T-helper 1 cell (primary cell): Measurements from ENCODE around the gene INPP4A.
A peak's percentile ranks its signal among the peaks of the same experiment; 100 is the strongest.

Experiments
- DNase-seq, 5 donors: peaks; one replicate each; pipeline ENCODE4 v3.0.0-alpha.2; 2012 to 2020

INPP4A gene

DNA sequence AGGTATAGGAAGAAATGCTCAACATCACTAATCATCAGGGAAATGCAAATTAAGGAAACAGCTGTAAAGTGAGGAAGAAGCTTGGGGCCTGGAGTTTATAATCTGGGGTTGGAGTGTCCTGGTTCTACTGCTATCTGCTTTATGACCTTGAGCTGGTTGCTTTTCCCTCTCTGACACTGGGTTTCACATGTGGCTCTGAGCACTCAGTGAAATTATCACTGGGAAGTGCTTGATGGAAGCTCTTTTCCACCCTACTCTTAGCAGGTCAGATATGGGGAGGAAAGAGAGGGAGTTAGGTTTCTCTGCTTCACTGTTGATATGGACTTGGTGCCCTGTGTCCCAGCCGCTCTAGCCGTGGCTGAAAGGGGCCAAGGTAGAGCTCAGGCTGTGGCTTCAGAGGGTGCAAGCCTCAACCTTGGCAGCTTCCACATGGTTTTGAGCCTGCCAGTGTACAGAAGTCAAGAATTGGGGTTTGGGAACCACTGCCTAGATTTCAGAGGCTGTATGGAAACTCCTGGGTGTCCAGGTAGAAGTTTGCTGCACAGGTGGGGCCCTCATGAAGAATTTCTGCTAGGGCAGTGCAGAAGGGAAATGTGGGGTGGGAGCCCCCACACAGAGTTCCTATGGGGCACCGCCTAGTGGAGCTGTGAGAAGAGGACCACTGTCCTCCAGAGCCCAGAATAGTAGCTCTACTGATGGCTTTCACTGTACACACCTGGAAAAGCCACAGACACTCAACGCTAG lies 52.3 kb downstream of the INPP4A start:
- DNase-seq: no peak

DNA sequence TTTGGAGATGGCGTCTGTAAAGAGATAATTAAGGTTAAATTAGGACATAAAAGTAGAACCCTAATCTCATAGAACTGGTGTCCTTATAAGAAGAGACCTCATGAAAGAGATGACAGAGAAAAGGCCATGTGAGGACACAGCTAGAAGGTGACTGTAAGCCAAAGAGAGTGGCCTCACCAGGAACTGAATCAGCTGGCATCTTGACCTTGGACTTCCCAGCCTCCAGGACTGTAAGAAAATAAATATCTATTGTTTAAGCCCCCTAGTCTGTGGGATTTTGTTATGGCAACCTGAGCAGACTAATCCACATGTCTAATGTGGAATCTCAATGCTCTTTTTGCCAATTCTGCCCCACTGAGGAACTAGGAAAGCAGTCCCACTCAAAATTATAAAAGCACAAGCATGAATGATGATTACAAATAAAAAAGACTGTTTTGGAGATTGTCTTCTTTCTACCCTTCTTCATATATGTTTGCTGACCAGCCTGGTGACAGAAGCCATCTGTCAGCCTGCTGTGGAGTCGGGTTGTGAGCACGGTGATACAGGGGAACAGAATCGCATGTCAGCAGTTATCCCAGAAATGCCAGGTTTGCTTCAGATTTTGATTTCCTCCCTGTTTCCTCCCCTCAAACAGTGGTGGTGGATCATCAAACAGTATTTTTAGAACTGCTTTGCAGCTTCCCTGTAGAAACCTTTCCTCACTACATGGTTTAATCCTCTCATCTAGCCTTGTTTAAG lies 54.2 kb downstream of the INPP4A start:
- DNase-seq: no peak

DNA sequence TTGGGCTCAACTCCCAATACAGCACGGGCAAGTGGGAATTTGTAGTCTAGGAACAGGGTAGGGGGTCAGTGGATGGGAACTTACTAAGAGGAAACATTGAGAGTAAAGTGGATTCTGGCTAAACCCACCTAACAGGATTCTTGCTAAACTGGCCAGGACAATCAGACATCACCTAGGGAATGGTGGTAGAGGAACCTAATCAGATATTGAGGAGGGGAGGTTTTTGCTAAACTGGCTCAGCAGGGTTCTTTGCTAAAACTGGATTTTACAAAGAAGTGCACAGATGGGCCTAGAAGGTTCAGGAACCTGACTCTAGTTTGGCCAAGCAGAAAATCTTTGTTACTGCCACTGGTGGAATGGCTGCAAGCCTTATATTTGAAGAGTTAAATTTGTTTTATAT lies 55.9 kb downstream of the INPP4A start:
- no peak for DNase-seq

DNA sequence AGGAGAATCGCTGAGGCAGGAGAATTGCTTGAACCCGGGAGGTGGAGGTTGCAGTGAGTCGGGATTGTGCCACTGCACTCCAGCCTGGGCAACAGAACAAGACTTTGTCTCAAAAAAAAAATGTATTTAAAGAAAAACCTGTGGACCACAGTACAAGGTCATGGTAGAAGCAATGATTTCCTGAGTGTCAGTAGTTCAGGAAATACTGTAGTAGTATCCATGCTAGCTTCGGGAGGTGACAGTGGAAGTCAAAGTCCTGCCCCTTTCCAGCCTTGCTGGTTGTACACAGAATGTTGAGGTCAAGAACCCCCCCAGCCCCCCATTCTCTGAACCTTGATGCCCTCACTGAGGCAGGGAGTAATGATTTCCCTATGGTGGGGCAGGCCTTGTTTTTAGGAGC lies 56.6 kb downstream of the INPP4A start:
- no peak for DNase-seq

DNA sequence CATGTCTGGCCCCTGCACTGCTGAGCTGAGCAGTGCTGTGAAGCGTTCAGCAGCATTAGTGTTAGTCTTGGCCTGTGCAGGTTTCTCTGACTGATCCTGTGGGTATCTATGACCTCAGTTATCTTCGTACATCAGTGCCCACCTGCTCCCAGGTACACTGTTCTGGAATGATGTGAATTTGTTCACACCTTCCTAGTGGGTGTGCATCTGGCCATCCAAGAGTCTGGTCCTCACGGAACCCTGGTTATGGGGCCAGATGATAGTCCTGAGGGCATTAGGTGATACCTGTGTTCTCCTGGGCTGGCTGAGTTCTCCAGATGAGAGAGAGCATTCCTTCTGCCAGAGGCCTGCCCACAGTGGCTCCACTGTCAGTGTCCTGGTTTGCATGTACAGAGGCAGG lies 57.2 kb downstream of the INPP4A start:
- no peak for DNase-seq

DNA sequence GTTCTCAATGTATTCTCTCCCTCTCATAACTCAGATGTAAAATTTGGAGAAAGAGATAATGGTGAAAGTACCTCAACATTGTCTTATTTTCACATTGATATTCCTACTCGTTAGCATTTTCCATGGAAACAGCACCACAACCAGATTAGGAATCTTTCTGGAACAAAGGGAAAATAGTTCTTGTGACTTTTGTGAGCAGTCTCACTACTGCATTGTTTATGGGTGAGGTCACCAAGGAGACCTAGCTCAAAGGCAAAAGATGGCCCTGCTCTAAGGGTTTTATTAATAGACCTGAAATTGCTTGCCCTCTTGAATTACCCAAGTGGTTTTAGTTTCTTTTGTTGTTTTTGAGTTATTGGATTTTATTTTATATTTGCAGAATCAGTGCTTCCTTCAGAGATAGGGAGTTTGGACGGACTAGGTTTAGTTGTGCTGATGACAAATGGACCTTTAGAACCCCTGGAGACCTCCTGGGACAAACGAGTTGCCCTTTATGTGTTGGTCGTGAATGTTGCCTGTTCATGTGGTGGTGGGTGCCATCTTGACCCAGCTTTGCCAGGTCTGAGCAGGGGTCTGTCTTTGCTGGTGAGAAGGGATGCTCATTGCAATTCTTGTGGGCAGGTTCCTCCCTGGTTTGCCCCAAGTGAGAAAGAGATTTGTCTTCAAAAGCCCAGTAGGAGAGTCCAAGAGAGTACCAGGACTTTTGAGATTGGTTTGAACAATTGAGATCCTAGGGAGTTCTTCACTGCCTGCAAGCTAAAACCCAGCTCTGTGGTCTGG lies 58.1 kb downstream of the INPP4A start:
- DNase-seq: no peak

DNA sequence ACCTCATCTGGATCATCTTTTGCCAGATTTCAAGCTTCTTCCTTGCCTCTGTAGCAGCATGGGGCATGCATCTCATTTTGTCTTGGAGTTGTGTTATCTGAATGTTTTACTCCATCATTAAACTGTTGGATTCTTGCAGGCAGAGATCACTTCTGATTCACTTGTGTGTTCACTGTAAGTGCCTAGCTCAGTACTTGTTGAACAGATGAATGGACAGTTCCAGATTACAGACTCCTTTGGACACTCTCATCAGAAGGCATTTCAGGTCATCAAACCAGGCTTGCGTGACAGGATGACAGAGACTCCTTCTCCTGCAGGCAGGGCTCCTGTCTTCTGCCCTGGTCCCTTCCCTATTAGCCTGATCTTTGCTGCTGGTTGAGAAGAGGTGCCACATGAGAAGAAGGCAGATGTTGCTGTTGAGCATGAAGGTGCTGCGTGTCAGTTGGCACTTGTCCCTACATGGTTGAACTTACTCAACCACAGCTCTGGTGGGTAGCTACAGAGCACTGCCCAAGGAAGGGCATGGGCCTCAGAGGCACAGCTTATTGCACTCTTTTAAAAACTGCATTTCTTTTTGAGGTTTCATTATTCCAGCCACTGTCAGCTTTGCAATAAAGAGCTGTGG lies 58.9 kb downstream of the INPP4A start:
- DNase-seq: no peak

DNA sequence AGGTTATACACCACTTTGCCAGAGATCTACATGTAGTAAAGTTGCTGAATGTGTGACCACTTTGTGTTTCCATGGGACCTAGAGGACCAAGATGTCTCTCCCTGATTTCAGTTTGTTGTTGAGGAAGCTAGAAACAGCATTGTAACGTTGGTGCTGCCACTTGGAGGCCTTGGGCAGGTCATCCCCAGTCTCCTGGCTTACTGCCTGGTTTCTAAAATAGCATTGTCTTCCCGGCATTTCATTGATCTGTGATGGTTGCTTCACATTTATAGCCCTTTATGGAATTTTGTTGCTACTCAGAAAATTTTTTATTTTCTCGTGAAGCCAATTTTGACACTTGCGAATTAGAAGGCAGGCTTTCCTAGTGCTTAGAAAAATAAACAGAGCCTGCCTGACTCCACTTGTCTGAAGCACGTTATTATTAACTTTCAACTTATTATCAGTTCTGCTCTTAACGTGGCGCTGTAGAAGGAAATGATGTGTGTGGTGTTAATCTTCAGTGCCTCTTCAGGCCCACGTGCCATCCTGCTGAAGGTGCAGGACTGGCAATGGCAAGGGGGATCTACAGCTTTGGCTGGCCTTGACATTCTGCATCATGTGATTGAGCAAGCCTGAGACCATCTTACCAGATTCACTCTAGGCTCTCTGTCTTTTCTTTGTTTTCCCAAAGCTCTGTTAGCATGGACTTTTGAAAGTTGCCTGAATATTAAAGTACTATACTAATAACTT lies 59.9 kb downstream of the INPP4A start:
- DNase-seq: no peak

DNA sequence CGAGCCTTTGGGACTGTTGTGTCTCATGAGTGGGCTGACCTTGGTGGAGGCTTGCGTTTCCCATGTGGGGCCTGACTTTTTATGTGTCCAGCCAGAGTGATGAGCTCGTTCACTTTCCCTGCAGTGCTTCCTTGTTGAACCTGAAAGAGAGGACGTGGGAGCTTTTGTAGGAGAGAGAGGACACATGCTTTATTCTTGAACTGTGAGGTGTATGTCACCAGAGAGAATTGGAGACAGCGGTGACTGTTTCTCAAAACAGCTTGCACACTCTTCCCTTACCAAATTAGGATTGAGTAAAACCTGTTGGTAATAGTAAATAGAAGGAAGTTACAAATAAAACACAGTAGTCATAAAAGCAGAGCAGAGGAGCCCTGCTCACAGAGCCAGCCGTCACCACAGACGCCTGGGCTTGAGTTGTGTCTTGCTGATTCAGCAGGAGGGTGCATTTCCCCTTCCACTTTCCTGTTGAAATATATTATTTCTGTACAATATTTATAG lies 60.7 kb downstream of the INPP4A start:
- DNase-seq: peak in 1 of 5 donors; percentile 18

DNA sequence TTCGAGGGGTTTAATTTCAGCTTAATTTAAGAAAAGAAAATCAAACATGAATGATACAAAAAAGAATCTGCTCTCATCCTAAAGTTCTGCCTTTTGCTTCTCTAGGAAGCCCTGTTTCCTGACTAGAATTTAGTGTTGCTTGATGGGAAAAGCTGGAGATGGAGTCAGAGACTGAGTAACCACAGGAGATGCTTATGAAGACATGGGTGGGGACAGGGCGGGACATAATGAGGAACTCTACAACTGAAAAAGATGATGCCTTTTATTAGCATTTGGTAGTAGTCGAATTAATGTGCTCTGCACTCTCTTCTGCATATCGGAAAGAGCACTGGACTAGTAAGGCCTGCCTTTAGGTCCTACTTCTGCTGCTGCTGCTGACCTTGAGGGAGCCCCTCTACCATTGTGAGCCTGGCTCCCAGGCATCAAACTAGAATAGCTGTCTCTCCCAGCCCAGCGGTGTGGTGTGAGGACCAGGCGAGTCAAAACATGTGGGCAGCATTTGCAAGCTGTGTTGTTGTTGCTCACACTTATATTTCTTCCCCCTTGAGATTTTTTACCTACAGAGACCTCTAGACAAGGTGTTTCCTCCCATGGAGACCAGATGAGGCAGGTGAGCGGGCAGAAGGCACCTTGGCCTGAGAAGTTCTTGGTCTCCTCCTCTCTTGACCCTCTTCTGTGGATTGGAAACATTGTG lies 61.5 kb downstream of the INPP4A start:
- DNase-seq: no peak

DNA sequence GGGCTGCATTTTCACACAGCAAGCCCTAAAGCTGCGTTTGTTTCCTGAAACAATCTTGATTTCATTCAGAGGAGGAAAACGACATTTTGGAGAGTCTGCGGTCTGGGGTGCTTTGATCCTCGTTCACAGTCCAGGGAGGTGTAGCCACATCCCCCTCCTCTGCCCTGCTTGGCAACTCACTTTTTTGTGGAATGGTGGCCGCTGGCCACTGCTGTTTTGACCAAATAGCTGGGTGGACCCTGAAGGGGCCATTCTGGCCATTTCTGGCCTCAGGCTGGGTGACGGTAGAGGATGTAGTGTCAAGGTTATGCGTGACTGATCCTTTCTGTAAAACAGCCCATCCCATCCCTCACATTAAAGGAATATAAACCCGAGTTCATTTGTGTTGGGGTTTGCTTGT lies 62.2 kb downstream of the INPP4A start:
- DNase-seq: no peak

DNA sequence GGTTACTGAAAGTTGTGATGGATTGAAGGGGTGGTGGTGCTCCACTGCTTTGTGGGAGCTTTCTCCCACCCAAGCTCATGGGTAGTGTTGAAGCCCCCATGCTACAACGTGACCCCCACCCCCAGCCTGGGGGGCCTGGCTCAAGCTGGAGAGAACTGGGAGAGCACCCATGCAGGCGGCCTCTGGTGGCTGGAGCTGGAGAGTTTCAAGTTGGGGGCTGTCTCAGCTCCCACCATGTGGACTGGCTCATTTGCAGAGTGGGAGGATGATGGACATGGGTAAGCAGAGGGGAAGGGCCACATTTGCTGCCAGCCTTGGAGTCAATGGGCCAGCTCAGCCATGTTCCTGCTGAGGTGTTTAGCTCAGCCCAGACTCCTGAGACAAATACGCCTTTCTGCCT lies 62.8 kb downstream of the INPP4A start:
- DNase-seq: no peak

DNA sequence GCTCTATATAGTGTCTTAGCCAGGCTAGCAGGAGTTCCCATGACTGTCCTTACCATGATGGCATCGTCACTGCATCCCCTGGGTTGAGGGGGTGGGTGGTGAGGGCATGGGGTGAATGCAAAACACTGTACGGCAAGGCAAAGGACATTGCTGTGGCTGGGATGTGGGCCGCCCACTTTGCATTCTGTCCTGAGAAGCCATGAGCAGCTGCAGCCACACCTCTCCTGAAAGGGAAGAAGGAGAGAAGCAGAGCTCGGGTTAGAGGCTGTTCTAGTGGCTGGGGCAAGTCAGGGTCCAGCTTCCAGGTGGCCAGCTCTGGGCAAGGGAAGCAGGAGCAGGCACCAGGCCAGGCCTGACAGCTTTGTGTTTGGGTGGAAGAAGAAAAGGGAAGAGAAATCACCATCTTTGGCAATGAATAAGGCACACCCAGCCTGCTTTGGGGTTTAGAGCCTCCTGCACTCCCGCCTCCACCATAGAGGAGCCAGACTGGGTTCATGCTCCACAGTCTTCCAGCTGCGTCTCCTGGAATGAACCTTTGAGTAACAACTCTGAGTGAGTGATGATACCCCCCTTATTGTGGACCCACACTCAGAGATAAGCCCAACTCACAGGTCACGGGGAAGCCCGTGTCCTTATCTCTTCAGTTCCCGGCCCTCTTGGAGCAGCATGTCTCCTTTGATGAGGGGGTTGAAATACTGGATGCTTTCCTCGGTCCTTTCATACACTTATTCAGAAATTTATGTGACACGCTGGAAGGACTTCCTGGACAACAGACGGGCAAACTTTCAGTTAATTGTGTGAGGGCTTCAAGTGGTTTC lies 63.4 kb downstream of the INPP4A start:
- no peak for DNase-seq

DNA sequence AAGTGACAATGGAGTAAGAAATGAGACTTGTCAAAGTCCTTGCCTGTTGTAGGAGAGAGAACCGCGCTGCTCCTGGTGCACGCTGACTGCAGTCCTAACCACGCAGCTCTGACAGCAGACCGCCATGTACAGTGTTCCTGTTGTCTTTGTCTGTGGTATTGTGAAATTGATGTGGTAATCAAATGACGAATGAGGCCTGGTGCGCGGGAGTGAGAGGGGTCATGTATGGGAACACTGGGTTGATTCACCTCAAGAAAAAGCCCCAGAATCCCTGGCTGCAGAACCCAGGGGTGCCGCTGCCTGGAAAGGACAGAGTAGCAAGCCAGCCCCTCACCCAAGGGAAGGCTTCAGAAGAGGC lies 64.0 kb downstream of the INPP4A start:
- DNase-seq: peak in 3 of 5 donors; percentile 9 to 17 (median 10)

DNA sequence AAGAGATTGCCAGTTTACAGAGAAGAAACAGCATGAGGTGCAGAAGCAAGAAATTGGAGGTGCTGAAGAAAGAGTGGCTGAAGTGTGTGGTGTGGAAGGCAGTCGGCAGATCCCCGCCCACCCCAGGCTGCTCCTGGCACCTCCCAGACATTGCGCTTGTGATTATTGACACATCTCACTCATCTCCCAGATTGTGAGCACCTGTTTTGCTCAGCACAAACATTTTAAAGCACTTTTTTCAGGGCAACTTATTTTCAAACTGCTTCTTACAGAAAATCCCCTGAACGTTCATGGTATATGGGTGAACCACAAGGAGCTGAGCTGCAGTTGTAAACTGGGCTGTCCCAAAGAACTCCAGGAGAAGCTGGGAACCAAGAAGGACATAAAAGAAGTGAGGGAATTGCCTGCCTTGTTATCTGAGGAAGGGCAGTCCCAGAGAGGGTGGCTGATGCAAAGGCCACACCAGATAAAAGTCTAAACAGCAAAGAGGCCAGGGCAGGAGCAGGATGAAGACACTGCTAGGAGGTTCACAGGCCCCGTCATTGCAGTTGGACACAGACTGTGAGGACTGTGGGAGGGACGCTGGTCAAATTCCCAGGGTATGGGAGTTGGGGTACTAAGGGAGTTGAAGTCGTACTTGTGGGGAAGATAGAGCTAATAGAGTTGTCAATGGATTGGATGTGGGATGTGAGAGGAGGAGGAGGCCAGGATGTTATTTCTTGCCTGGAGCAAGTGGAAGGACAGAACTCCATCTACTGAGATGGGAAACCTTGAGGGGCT lies 65.1 kb downstream of the INPP4A start:
- no peak for DNase-seq

DNA sequence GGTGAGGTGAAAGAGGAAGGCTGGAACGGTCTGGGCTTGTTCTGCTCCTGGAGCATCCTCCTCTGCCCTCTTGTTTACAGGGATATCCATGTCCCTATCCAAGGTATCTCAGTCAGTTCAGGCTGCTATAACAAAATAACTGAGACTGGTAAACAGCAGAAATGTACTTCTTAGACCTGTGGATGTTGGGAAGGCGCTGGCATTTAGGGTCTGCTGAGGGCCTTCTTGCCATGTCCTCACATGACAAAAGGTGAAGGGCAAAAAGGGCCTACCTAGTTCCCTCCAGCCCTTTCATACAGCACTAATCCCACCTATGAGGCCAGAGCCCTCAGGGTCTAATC lies 65.6 kb downstream of the INPP4A start:
- DNase-seq: no peak

DNA sequence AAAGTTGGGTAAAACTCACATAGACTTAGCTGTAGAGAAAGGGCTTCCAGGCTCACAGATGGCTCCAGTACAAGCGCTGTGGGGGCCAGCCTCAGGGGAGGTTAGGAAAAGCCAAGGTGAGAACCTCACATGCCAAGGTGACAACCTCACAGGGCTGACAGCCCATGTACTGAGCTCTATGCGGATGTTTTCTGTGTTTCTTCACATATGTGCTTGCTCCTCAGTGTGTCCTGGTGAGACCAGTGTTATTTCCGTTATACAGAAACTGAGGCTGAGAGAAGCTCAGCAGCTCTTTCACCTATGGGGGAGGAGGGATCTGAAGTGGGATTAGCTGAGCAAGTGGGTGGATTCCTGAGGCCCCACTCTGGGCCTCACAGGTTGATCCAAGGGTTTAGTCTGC lies 67.3 kb downstream of the INPP4A start:
- DNase-seq: no peak

DNA sequence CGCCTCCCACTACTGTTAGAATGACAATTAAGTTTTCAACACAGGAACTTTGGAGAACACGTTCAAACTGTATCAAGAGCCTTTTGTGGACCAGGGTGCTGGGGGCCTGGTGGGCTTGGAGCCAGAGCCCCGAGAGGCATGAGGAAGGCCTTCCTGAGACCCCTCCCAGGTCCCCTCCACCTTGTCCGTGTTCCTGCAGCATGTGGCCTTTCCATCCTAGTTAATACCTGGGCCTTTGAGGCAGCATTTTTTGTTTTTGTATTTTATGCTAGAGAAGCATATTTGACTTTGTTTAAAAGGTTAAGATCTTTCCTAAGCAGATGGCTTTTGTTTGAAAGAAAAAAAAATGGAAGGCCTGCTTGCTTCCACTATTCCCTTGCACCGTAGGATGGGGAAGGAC lies 68.0 kb downstream of the INPP4A start:
- DNase-seq: no peak

DNA sequence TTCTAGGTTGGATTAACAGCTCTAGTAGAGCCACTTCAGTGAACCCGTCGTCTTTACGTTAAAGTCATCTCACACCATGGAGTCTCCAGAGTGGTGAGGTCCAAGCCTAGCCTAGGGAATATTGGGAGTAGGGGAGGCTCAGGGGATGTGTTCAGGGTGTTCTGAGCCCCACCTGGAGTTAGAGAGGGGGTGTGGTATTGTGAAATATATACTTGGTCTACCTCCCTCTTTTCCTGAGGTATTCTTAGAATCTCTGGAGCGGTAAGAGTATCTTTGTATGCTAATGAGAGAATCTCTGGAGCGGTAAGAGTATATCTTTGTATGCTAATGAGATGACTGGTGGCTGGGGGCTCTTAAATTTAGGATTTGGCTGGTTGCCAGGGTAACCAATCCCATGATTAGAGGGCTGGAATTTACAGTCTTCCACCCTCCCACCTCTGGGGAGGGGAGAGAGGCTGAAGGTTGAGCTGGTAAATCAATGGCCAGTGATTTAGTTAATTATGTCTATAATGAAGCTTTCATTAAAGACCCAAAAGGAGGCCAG lies 69.5 kb downstream of the INPP4A start:
- DNase-seq: no peak

DNA sequence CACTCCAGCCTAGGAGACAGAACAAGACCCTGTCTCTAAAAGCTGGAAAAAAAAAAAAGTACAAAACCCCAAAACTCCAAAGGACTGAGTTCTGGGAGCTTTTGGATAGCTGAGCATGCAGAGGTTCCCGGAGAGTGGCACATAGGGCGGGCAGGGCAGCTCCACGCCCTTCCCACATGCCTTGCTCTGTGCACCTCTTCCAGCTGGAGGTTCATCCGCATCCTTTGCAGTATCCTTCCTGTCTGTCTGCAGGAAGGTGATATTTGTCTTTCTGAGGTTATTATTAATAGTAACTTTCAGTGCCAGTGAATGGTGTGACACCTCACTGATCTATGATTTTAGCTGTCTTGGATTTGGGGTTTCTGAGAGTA lies 70.2 kb downstream of the INPP4A start:
- DNase-seq: no peak
